Osteocyte (in vitro differentiated cells): ENCODE data around the gene SWSAP1. TPM values are rescaled to one million over a fixed set of nuclear protein-coding genes. Genes with fewer than 3 reads are reported as not detected.
"Not testable (repeated sequence)": the region's sequence is repeated elsewhere in the genome, so short reads cannot be mapped to it uniquely, and the experiment has no call there.

ENCODE experiments used
- DNase-seq: peaks from one replicate; pipeline ENCODE4 v3.0.0; 2021; ENCODE audit warnings: mixed read lengths; ENCODE audit not compliant: unreplicated experiment; ENCODE audit errors: extremely low spot score
- H3K27ac Mint-ChIP-seq: one replicate; pipeline ENCODE4 v1.8.0; 2021; ENCODE audit warnings: mild to moderate bottlenecking, mixed read lengths; ENCODE audit not compliant: unreplicated experiment
- H3K27me3 Mint-ChIP-seq: one replicate; pipeline ENCODE4 v1.8.0; 2021; ENCODE audit warnings: mixed read lengths; ENCODE audit not compliant: unreplicated experiment
- H3K36me3 Mint-ChIP-seq: one replicate; pipeline ENCODE4 v1.8.0; 2021; ENCODE audit warnings: mixed read lengths; ENCODE audit not compliant: unreplicated experiment
- H3K4me1 Mint-ChIP-seq: one replicate; pipeline ENCODE4 v1.8.0; 2021; ENCODE audit warnings: mixed read lengths; ENCODE audit not compliant: unreplicated experiment
- H3K4me3 Mint-ChIP-seq: one replicate; pipeline ENCODE4 v1.8.0; 2021; ENCODE audit warnings: mild to moderate bottlenecking, moderate library complexity, mixed read lengths; ENCODE audit not compliant: unreplicated experiment
- H3K9me3 Mint-ChIP-seq: one replicate; pipeline ENCODE4 v1.8.0; 2021; ENCODE audit warnings: mixed read lengths; ENCODE audit not compliant: unreplicated experiment
- CTCF ChIP-seq: fragments of 200-600 bp; sonication (generic); IDR thresholded peaks from 2 replicates; pipeline ENCODE4 v1.5.0; 2021; ENCODE audit warnings: antibody characterized with exemption, mild to moderate bottlenecking, moderate library complexity
- total RNA-seq: library from RNA; stranded (reverse); gene quantifications from 2 replicates; pipeline ENCODE4 v1.2.1, GENCODE V29; 2021

The SWSAP1 gene
- total RNA-seq, 1 donor from 2014 or later: 1.3 TPM

- Mint-ChIP-seq H3K9me3 (no peaks in the 10 kb centered on the region), H3K27me3 (no peaks in the 10 kb centered on the region), H3K27ac (no peak overlapping the region), H3K4me1 (no peaks in the 10 kb centered on the region), H3K4me3 (no peak overlapping the region), H3K36me3 (peaks cover 4% of the 10 kb centered on the region)
- no peak for DNase-seq
- no peak for TF ChIP-seq CTCF
These were observed 41.6 kb upstream of the SWSAP1 start for GRCh38 chr19:11332822-11333221.

- H3K4me3 Mint-ChIP-seq, DNase-seq, H3K4me1 Mint-ChIP-seq, H3K9me3 Mint-ChIP-seq, H3K36me3 Mint-ChIP-seq, H3K27ac Mint-ChIP-seq, H3K27me3 Mint-ChIP-seq: not testable (repeated sequence)
These were observed 40.6 kb upstream of the SWSAP1 start for GRCh38 chr19:11333838-11334237.

- no peak overlapping the region for H3K27ac Mint-ChIP-seq
- TF ChIP-seq CTCF: no peak
- no peak overlapping the region for H3K4me3 Mint-ChIP-seq
- peaks cover 11% of the 10 kb centered on the region for H3K4me1 Mint-ChIP-seq
- no peak for DNase-seq
- no peaks in the 10 kb centered on the region for H3K9me3 Mint-ChIP-seq
- H3K36me3 Mint-ChIP-seq: peaks cover 4% of the 10 kb centered on the region
- no peaks in the 10 kb centered on the region for H3K27me3 Mint-ChIP-seq
These were observed 38.9 kb upstream of the SWSAP1 start for GRCh38 chr19:11335449-11336146.

- Mint-ChIP-seq H3K36me3 (peaks cover 4% of the 10 kb centered on the region), H3K4me3 (no peak overlapping the region), H3K9me3 (no peaks in the 10 kb centered on the region), H3K27ac (no peak overlapping the region), H3K27me3 (no peaks in the 10 kb centered on the region), H3K4me1 (peaks cover 11% of the 10 kb centered on the region)
- DNase-seq: no peak
- no peak for TF ChIP-seq CTCF
These were observed 37.4 kb upstream of the SWSAP1 start for GRCh38 chr19:11337080-11337479.

GRCh38 chr19:11338121-11338520 is 36.3 kb upstream of the SWSAP1 start:
- no peak for TF ChIP-seq CTCF
- no peaks in the 10 kb centered on the region for H3K27me3 Mint-ChIP-seq
- no peak for DNase-seq
- H3K27ac Mint-ChIP-seq: no peak overlapping the region
- no peaks in the 10 kb centered on the region for H3K9me3 Mint-ChIP-seq
- peaks cover 4% of the 10 kb centered on the region for H3K36me3 Mint-ChIP-seq
- peaks cover 12% of the 10 kb centered on the region for H3K4me1 Mint-ChIP-seq
- H3K4me3 Mint-ChIP-seq: no peak overlapping the region
